ENCODE results near the gene HOXD13.

HOXD13 gene

DNA sequence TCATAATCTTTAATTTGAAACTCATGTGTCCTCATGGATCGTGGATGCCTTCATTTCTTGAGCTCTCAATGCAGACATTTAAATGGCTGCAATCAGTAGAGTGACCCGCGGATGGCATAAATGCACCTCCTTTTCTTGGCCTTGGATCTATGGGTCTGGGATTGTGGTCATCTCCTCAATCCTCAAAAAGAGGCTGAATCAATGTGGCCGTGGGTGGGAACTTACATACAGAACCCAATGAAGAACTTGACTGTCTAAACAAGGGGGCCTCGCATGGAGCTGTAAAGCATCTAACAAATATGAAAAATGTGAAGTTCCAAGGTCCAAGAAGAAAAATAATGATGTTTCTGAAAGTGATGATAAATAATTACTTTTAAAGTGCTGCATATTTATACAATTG is 2.9 kb downstream of the HOXD13 start:
- DNase-seq (ENCODE audit: low read depth), result no peak

DNA sequence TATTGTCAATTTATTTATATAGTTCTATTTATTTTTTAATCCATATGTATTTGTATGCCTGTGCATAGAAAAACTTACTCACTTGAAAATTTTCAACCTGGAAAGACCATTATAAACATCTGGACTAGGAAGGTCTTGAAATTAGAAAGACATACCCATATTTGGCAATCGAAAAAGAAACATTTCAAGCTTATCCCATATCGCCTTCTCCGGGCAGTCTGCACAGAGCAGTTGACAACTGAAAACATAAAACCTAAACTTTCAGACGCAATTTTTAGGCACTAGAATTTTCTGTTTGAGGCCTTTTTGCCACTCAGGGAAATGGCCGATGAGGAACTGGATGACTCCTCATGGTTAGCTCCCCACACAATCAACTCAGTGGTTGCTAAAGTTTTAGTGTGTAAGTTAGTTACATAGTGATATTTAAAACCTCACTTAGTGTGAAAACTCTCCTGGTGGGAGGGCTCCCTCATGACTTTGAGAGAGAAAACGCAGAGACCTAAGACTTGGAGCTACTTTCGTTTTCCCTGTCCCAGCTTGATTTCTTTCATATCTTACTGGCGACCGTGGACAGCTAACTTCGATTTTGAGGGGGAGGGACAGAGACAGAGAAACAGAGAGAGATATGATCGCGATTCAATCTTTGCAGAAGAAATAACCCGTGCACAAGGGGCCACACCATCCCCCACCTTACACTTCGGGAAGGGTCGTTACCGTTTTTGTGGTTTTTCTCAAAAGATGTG is 3.9 kb downstream of the HOXD13 start:
- no peak for DNase-seq (ENCODE audit: low read depth)

DNA sequence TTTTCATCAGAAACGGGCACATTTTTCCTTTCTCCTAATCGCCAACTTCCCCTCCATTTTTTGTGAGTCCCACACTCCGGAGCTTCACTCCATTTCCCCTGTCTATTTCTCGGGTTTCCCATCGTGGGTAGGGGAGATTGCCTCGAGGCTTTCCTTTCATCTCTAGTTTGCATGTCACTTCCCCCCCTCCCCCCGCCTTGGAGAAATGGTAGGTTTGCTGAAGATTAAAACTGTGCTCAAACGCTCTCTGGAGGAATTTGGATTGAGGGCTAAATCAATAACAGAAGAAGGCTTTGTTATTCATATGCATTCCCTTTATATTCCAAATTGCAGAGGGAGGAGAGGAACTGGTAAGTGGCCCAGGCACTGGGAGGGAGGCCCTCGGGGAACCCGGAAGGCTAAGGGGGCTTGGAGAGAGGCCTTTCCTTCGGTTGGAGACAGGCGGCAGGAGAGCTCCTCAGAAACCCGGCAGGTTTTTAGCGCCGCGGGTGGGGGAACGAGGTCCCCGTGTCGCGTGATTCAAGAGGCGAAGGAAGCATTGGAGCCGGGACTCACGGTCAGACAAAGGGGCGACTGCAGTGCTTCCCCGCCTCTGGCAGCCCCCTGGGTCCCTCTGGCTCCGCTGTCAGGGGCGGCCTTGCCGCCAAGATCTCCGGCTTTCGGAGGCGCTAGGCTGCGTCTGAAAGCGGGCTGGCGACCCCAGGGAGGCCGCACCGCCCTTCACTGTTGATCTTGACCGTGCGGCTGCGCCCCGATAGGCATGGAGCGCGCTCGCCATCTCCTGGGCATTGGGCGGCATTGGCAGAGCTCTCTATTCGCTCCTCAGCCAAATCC is 4.7 kb downstream of the HOXD13 start:
- peak; percentile 35 for DNase-seq (ENCODE audit: low read depth)

DNA sequence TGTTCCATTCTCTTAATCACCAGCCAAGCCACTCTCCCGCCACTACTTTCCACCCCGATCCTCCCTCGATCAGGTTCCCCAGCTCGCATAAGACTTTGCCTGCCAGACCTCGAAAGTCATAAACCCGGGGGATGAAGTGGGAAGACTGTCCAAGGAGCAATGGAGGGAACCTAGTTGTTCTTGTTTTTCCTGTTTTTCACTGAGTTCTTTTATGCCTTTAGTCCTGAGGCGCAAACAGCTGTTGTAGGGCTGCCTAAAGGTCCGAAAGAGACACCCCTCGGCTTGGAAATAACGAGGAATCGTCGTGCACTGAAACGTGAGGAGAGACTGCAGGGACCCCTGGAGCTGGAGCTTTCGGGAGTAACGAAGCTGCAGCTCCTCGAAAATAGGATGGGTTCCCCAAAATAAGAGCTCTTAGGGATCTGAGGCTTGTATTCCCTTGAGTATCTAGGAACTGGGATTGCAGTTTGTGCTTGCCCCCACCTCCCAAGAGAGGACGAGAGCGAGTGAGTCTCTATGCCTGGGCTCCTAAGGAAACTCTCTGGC is 5.4 kb downstream of the HOXD13 start:
- no peak for DNase-seq (ENCODE audit: low read depth)

DNA sequence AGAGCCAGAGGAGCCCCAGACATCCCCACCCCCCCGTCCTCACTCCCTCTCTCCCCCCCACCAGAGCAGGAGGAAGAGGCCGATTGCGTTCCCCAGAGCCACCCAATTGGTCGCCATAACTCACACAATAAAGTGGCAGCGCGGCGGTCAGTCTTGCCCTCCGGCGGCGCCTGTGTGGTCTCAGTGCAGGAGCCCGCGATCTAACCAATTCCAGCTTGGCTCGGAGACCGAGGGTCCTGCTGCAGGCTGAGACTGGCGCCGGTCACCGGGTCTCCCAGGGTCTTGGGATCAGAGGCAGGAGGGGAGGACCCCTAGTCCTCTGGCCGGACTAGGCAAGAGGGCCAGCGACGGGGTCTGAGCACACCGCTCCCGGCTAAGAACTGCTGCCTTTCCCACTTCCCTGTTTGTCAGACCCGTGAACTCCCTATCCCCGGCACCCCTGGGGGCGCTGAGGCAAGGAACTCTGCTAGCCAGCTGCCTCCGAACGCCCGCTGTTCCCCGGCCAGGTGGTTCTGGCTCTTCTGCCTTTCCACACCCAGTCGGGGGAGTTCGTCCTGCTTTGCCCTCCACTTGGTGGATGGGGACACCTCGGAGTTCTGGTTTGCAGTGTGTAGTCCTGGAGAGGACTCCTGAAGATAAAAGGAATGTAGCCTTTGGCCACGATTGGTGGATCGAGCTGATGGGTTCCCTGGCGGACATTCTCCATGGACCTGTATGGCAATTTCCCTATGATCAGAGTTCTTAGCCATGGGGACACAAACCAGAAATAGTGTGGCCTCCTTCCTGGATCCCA is 6.0 kb downstream of the HOXD13 start:
- DNase-seq (ENCODE audit: low read depth), result no peak

DNA sequence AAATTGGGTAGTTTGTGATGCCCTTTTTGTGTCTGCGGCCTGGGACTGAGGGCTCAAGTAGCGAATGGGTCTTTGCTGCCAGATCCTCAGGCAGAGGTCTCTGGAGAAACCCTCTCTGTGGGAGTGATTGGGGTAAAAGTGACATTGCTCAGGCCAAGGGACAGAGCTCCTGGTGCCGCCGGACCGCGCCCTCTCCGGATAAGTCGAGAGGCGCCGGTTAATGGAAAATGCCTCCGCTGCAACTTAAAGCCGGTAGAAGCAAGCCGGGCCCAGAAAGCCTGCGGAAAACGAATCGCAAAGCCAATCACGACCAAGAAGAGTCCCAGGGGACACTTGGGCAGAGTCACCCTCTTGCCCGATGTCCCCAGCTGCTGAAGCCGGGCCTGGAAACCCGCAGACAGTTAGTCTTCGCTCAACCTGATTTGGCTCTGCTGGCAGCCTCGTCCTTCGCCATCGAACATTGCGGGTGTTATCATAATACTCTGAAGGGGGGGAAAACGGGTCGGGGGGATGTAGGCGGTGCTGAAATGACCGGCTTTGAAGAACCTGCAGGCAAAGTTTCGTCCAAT is 6.7 kb downstream of the HOXD13 start:
- no peak for DNase-seq (ENCODE audit: low read depth)

DNA sequence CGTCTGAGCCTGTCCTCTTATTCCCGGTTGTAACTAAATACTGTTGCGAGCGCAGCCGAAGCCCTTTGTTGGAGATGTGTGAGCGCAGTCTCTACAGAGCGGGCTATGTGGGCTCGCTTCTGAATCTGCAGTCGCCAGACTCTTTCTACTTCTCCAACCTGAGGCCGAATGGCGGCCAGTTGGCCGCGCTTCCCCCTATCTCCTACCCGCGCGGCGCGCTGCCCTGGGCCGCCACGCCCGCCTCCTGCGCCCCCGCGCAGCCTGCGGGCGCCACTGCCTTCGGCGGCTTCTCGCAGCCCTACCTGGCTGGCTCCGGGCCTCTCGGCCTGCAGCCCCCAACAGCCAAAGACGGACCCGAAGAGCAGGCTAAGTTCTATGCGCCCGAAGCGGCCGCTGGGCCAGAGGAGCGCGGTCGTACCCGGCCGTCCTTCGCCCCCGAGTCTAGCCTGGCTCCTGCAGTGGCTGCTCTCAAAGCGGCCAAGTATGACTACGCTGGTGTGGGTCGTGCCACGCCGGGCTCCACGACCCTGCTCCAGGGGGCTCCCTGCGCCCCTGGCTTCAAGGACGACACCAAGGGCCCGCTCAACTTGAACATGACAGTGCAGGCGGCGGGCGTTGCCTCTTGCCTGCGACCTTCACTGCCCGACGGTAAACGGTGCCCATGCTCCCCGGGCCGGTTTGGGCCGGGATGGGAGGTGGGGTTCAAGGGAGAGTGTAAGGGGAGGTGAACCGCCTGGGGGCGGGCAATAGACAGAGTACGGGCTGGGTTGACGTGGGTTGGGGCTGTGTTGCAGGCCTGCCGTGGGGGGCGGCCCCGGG is 7.4 kb downstream of the HOXD13 start, which contains the start of gene HOXD12:
Gene HOXD12 (plus strand): TSS at position 68 of the 819 bp plus-strand sequence. CDS start 7 bp downstream, at position 75.
- DNase-seq (ENCODE audit: low read depth), result no peak

DNA sequence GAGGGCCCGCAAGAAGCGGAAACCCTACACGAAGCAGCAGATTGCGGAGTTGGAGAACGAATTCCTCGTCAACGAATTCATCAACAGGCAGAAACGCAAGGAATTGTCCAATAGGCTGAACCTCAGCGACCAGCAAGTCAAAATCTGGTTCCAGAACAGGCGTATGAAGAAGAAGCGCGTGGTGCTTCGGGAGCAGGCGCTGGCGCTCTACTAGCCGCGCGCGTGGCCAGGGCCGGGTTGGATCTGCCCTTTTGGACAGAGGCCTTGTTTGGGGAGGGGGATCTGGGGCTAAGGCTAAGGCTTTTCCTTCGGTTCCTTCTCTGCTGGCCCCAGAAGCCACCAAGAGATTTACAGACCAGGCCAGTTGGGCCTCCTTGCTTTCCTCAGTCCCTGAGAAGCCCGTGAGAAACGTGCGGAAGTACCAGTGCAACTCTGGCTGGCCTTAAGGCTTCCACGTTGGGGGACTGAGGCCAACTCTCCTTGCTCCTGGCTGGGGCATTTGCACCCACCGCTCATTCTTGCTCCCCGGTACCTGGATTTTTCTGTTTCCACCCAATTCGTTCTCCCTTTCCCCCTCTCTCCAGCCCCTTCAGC is 8.1 kb downstream of the HOXD13 start:
- DNase-seq (ENCODE audit: low read depth), result no peak

DNA sequence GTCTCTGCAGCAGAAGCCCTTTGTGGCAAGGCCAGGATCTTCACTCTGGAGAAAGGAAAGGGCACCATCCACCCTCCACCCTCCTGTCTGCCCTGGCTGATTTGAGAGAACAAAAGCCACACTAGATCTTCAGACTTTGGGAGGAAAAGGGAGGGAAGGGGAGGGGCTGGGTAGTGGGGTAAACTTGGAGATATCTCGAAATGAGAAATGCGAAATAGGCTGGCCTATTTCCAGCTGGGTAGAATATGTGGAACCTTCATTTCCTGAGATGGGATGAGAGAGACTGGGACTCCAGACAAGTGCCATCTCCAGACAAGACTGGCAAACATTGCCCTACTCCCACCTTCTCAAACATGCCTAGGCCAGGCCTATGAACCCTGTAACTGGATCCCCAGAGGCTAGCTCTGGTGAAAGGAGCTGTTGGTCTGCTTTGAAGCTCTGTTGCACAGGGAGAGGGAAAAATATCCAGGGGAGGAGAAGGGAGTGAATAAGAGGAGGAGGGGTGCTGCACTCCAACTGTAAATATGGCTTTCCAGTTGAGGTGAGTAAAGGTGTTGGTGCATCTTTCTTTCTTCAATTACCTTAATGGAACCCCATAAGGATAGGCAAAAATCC is 8.8 kb downstream of the HOXD13 start:
- no peak for DNase-seq (ENCODE audit: low read depth)

DNA sequence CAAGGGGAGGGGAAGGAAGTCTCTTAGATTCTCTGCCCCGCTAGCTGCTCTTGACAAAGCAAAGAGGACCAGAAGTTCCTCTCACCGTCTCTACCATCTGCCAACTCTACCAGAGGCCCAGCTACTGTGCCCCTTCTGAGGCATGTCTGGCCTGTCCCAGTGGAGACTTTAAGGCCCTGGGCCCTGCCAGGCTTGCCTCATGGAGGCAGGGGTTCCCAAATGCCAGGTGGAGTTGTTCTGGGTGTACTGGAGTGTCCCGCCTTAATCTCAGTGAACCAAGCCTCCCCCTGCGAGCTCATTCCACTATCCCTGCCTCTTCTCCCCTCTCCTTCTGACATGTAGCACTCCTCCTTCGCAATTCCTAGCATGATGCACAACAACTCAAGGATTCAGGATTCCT is 9.3 kb downstream of the HOXD13 start:
- DNase-seq (ENCODE audit: low read depth), result no peak

DNA sequence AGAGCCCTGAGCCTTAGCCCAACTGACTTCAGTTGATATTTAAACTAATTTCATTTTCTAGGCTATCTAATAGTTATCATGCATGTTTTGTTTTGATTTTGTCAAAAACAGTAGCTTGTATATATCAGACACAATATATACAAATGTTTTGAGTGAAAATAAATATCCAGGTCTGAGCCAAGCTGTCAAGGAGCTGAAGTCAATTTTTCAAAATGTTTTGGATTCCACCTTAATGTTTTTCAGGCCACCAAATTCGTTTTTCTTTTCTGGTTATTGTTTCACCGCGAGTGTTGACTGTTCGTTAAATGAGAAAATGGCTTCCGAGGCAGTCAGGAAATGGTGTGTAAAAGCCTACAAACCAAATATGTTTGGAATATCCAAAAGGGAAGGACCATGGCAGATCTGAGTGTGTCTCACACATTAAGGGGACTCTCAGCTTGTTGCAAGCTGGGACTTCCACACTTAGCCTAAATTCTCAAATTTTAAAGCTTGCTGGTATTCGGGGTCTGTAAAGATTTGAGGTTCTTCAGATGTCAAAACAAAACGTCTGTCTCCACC is 9.9 kb downstream of the HOXD13 start:
- no peak for DNase-seq (ENCODE audit: low read depth)

DNA sequence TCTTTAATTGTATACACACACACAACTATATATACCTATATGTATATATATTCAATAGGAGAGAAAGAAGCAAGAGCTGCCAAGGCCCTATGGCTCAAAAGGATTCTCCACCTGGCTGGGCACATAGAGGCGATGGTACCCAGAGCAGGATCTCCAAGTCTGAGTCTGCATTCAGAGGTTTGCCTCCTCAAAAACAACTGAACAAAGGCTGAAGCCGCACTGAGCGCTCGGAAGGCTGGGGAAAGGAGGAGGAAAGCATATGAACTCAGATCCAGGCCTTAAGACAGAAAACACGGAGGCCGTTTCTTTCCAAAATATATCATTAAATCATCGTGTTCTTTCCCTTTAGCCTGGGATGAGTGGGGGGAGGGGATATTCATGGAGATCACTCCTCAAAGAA is 10.7 kb downstream of the HOXD13 start:
- DNase-seq (ENCODE audit: low read depth), result no peak

DNA sequence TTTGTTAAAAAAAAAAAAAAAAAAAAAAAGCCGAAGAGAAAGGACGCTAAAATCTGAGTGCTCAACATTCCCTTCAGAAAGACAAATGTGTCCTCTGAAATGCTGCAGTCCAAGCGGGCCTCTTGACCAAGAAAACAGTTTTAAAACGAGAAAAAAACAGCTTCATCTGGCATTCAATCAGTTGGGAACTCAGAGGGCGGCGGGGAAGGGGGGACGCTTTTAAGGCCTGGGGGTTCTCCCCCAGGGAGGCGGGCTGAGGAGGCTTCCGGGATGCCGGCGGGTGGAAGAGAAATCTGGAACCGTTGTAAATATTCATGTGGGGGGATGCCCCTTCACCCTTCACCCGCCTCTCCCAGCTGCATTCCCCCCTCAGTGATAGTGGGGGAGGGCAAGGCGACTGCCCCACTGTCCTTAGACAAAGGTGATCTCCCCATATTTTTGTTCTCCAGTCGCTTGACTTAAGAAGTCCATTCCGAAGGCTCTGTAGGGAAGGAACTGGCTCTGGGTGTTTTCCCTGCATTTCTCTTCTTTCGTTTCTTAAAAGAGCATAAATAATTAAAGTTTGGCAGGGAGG is 11.3 kb downstream of the HOXD13 start:
- no peak for DNase-seq (ENCODE audit: low read depth)

DNA sequence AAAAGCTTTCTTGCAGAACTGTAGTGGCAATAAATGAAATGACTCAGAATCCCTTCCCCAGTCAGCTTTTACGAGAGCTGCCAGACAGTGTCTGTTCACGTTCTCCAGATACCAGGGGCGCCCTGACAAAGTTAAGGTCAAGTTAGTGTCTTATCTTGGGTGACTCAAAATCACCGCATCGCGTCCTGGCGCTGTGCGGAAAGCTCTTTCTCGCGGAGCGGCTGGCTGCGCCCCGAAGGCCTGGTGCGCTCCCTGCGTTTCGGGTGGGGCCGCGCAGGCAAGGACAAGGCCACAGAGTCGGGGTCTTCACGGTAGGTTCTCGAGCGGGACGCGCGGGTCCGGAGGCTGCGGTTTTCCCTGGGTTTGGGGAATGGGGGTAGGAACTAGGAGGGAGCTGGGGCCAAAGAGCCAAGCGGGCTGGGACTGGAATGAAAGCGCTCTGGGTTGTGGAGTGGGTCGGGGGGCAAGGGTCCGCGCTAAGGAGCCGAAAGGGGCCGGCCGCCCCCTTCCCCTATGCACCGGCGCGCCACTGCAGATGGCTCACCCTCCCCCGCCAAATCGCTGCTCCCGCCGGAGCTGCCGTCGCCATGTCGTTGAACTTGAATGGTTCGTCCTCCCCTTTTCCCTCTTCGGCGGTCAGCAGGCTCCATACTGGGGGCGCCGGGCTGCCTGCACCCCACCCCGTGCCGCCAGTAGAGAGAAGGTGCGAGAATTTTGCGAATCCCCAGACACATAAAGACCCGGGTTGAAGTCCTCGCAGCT is 12.0 kb downstream of the HOXD13 start:
- no peak for DNase-seq (ENCODE audit: low read depth)

DNA sequence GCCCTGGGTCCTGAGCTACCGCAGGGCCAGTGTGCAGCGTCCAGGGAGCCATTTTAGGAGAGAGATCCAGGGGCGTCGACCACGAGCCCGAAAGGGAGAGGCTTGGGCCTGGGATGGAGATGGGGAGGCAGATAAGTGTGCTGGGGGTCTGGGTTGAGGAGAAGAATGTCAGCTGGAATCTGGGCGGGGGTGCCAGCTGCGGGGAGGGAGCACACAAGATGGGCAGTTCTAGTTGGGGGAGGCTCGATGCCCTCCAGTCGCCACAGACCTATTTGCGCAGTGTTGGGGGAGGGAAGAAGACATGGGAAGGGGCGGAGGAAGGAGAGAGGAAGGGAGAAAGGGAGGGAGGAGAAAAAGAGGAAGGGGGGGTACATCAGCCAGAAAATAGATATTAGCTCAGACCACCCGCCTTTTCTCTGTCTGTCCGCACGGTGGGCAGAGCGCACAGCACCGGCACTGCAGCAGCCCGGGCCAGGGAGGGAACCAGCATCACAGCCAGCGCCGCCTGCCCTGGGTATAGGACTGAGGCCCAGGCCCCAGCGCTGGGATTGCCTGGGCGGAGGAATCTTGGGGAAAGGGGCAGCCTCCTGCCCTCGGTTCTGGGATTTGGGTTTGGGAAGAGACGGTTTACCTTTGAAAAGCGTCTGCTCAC is 12.7 kb downstream of the HOXD13 start:
- DNase-seq (ENCODE audit: low read depth), result no peak

DNA sequence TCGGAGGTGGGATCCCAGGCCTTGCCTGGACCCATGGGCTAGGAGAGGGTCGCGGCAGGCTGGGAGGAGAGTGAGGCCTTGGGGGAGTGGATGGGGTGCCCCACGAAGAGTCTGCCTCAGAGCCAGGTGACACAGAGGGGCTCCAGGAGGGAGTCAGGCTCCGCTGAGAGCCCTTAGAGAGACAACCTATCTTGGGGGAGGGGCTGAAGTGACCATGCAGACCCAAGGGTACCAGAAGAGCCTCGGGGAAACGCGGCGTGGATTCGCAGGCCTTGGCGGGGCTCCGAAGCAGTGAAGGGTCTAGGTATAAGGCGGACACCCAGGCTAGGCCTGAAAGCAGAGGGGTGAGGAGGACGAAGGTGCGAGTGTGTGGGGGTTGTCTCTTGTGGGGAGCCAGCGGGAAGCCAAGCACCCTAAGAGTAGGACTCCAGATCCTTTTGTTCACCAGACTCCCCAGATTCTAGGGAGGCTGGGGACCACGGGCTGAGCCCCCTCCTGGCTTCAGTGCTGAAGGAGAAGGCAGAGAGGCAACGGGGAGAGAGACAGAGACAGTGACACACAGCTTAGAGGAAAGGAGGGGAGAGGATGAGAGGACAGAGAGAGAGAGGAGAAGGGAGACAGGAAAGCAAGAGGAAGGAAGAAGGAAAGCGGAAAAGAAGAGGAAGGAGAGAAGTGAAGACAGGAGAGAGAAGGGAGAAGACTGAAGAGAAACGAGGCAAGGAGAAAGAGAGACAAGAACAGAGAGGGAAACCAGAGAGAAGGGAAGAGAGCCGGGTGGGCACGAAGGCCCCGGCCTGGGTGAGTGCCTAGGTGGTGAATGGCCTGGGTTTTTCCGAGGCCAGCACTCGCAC is 13.4 kb downstream of the HOXD13 start:
- no peak for DNase-seq (ENCODE audit: low read depth)
